Measurements from ENCODE around the gene MXD4. TPM values are rescaled to one million over a fixed set of nuclear protein-coding genes. Genes with fewer than 3 reads are reported as not detected.
A peak's percentile ranks its signal among the peaks of the same experiment; 100 is the strongest.
"Not testable (repeated sequence)": the region's sequence is repeated elsewhere in the genome, so short reads cannot be mapped to it uniquely, and the experiment has no call there.

Gene MXD4
- total RNA-seq, 1 donor from 2014 or later = 74.9 TPM

- Mint-ChIP-seq H3K4me3 (ENCODE audit: unreplicated experiment) (no peak overlapping the region), H3K9me3 (ENCODE audit: unreplicated experiment) (no peaks in the 10 kb centered on the region), H3K36me3 (ENCODE audit: unreplicated experiment) (no peaks in the 10 kb centered on the region), H3K4me1 (ENCODE audit: unreplicated experiment) (peaks cover 8% of the 10 kb centered on the region), H3K27ac (ENCODE audit: unreplicated experiment) (no peak overlapping the region), H3K27me3 (ENCODE audit: unreplicated experiment) (no peaks in the 10 kb centered on the region)
- DNase-seq (ENCODE audit: extremely low spot score, unreplicated experiment) = no peak
- TF ChIP-seq CTCF (IDR thresholded peaks at IDR 0.05) = peak; percentile 35
These were observed 18.8 kb upstream of the MXD4 start for GRCh38 chr4:2280531-2281300.

- no peak for DNase-seq (ENCODE audit: extremely low spot score, unreplicated experiment)
- H3K27me3 Mint-ChIP-seq (ENCODE audit: unreplicated experiment) = no peaks in the 10 kb centered on the region
- peaks cover 6% of the 10 kb centered on the region for H3K4me1 Mint-ChIP-seq (ENCODE audit: unreplicated experiment)
- H3K27ac Mint-ChIP-seq (ENCODE audit: unreplicated experiment) = no peak overlapping the region
- H3K4me3 Mint-ChIP-seq (ENCODE audit: unreplicated experiment) = no peak overlapping the region
- TF ChIP-seq CTCF (IDR thresholded peaks at IDR 0.05) = no peak
- H3K9me3 Mint-ChIP-seq (ENCODE audit: unreplicated experiment) = no peaks in the 10 kb centered on the region
- no peaks in the 10 kb centered on the region for H3K36me3 Mint-ChIP-seq (ENCODE audit: unreplicated experiment)
These were observed 16.0 kb upstream of the MXD4 start for GRCh38 chr4:2277956-2278355.

- Mint-ChIP-seq H3K4me1 (ENCODE audit: unreplicated experiment) (peaks cover 6% of the 10 kb centered on the region), H3K4me3 (ENCODE audit: unreplicated experiment) (no peak overlapping the region), H3K27me3 (ENCODE audit: unreplicated experiment) (no peaks in the 10 kb centered on the region), H3K27ac (ENCODE audit: unreplicated experiment) (no peak overlapping the region), H3K9me3 (ENCODE audit: unreplicated experiment) (no peaks in the 10 kb centered on the region), H3K36me3 (ENCODE audit: unreplicated experiment) (no peaks in the 10 kb centered on the region)
- no peak for TF ChIP-seq CTCF (IDR thresholded peaks at IDR 0.05)
- DNase-seq (ENCODE audit: extremely low spot score, unreplicated experiment) = no peak
These were observed 14.8 kb upstream of the MXD4 start for GRCh38 chr4:2276581-2277325.

GRCh38 chr4:2275546-2276251, 13.8 kb upstream of the MXD4 start:
- Mint-ChIP-seq H3K4me1 (ENCODE audit: unreplicated experiment) (peaks cover 6% of the 10 kb centered on the region), H3K27me3 (ENCODE audit: unreplicated experiment) (no peaks in the 10 kb centered on the region), H3K4me3 (ENCODE audit: unreplicated experiment) (no peak overlapping the region), H3K9me3 (ENCODE audit: unreplicated experiment) (no peaks in the 10 kb centered on the region), H3K27ac (ENCODE audit: unreplicated experiment) (no peak overlapping the region), H3K36me3 (ENCODE audit: unreplicated experiment) (no peaks in the 10 kb centered on the region)
- DNase-seq (ENCODE audit: extremely low spot score, unreplicated experiment) = no peak
- TF ChIP-seq CTCF (IDR thresholded peaks at IDR 0.05) = no peak

GRCh38 chr4:2275044-2275397, 13.1 kb upstream of the MXD4 start:
- not testable (repeated sequence) for H3K36me3 Mint-ChIP-seq (ENCODE audit: unreplicated experiment); DNase-seq (ENCODE audit: extremely low spot score, unreplicated experiment); H3K27ac Mint-ChIP-seq (ENCODE audit: unreplicated experiment); H3K4me1 Mint-ChIP-seq (ENCODE audit: unreplicated experiment); H3K4me3 Mint-ChIP-seq (ENCODE audit: unreplicated experiment); H3K27me3 Mint-ChIP-seq (ENCODE audit: unreplicated experiment); H3K9me3 Mint-ChIP-seq (ENCODE audit: unreplicated experiment)
